ENCODE data around the gene SRL.

The SRL gene

DNA sequence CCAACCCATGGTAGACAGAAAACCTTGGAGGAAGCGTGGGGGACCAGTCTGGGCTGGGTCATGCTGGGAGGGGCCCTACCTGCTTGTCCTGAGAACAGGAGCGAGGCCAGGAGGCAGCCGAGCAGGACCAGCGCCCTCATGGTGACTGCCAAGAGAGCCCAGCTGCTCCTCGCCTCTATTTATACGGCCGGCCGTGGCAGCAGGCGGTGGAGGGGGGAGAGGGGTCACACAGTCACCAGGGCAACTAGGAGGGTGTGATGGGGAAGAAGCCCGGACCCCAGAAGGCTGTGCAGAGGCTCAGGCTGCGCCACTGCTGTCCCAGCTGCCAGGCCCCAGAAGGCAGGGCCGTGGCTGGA, at the start of gene SRL:
Gene SRL, minus strand, starts transcription at position 153 of the 356 bp plus-strand sequence. Its CDS starts 13 bp downstream, at position 140.
- no peak for DNase-seq (ENCODE audit: low read depth in 3 of 3)

DNA sequence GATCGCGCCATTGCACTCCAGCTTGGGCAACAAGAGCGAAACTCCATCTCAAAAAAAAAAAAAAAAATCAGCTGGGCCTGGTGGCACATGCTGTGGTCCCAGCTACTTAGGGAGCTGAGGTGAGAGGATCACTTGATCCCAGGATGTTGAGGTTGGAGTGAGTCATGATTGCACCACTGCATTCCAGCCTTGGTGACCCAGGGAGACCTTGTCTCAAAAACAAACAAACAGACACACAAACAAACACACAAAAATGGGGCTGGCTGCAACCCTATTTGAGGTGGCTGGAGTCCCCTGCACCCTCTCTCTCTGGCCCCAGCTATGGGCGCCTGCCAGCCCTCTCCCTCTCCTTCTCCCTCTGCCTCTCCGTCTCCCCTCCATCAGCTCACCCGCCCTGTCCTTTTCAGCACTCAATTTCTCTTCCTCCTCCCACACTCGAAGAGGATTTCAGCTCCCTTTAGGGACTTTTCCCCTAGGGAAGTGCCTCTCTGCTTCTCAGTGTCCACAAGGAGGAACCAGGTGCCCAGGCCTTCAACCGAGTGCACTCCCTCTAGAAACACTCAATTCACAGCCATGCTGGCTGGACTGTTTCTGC, 48.5 kb upstream of the SRL start:
- no peak for DNase-seq (ENCODE audit: low read depth in 3 of 3)

DNA sequence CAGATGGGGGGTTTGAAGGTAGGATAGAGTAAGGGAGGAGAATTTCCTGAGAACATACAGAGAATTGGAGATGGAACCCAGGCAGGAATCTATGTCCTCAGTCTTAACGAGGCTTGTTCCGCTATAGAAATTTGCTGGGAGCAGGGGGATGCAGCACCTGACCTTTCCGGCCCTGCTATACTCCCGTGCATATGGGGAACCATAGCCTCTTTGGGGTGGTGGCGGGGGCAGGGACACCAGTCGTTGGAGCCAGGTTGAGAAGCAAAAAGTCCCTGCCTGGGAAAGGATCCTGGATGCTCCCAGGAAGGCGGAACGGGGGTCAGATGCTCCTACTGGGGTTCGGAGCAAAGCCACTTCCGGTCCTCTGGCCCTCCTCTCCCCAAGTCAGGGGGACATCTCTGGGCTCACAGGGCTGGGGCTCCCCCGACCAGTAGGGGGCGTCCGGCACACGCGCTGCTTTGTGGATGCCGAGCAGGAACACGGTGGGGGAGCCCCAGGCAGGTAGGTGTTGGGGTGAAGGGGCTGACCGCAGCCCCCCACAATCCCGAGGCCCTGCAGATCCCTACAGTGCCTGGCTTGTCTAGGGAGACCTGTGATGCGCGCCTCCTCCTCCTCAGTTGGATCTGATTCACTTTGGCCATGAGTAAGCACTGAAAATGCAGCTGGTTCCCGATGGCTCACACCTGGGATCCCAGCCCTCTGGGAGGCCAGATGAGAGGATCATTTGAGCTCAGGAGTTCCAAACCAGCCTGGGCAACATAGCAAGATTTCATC, 46.5 kb upstream of the SRL start:
- peak; percentile 65 to 73 (median 68) for DNase-seq (ENCODE audit: low read depth in 3 of 3)

DNA sequence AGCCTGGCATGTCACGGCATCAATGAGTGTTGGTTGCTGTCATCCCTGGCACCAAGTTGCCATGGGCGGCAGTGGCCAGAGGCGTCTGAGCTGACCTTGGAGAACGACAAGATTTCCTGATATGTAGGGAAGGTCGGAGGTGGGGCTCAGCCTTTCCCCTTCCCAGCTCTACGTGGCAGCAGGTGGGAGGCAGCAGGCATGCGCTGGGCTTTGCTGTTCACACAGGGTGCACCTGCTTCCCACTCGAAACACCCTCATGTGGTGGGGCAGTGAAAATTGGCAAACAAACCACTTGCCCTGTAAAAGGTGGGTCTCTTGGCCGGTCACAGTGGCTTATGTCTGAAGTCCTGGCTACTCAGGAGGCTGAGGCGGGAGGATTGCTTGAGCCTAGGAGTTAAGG, 43.3 kb upstream of the SRL start:
- DNase-seq (ENCODE audit: low read depth in 3 of 3), result no peak

DNA sequence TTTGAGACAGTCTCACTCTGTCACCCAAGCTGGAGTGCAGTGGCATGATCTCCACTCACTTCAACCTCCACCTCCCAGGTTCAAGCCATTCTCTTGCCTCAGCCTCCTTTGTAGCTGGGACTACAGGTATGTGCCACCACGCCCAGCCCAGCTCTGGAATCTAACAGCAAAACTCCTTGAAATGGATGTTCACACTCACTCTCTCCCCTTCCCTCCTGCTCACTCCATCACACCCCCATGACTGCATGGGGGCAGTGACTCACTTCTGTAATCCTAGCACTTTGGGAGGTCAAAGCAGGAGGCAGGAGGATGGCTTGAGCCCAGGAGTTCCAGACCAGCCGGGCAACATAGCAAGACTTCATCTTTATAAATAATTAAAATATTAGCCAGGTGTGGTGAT, 42.1 kb upstream of the SRL start:
- DNase-seq (ENCODE audit: low read depth in 3 of 3), result no peak

DNA sequence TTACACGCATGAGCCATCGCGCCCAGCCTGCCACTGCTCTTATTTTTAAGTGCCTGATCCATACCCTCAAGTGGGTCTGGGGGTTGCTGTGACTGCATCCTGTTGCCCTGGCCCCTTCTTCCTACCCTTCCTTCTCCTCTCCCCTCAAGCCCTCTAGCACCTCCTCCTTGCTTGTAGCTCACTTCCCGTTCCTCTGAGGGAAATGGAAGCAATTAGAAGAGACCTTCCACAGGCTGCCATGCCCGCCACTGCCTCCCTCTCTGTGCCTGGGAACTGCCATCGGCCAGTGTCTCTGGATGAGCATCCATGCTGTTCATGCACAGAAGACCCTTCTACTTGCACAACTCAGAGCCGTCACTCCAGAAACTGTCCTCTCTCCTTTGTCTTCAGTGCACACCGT, 41.6 kb upstream of the SRL start:
- no peak for DNase-seq (ENCODE audit: low read depth in 3 of 3)

DNA sequence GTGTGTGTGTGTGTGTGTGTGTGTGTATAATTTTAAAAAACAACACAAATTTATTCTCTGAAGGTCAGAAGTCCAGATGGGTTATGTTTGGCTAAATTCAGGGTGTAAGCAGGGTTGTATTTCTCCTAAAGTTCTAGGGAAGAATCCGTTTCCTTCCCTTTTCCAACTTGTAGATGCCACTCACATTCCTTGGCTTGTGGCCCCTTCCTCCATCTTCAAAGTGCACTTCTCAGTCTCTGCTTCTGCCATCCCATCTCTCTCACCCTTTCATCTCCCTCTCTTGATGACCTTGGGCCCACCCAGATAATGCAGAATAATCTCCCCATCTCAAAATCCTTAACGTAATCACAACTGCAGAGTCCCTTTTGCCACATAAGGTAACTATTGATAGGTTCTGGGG, 38.7 kb upstream of the SRL start:
- no peak for DNase-seq (ENCODE audit: low read depth in 3 of 3)

DNA sequence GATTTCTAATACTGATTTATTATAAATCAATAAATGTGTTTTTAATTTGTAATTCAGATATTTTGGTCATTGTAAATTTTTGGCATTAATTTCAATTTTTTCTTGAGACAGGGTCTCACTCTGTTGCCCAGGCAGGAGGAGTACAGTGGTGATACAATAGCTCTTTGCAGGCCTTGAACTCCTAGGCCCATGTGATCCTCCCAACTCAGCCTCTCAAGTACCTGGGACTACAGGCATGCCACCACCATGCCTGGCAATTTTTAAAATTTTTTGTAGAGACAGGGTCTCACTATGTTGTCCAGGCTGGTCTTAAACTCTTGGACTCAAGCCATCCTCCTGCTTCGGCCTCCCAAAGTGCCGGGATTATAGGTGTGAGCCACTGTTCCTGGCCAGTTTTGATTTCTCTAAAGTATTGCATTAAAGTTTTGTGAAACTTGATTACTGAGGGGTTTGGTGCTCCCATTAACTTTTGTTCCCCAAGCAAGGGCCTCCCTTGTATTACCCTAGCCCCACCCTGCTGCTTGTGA, 36.2 kb upstream of the SRL start:
- no peak for DNase-seq (ENCODE audit: low read depth in 3 of 3)

DNA sequence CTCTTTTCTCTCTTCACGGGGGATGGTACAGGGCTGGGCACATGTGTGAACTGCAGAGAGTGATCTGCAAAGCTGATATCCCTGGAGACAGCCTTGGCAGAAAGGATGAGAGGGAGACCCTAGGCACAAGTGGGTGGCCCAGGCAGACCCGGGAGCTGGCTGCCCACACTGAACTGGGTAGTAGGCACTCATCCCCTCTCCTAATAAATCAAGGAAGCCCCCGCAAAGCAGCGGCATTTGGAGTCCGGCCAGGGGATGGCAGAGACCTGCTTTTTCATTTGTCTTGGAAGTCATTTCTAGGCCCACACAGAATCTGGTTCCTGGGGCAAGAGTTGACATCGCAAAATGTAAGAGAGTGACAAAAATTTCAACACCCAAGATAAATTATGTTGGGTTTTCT, 34.0 kb upstream of the SRL start:
- DNase-seq (ENCODE audit: low read depth in 3 of 3), result no peak

DNA sequence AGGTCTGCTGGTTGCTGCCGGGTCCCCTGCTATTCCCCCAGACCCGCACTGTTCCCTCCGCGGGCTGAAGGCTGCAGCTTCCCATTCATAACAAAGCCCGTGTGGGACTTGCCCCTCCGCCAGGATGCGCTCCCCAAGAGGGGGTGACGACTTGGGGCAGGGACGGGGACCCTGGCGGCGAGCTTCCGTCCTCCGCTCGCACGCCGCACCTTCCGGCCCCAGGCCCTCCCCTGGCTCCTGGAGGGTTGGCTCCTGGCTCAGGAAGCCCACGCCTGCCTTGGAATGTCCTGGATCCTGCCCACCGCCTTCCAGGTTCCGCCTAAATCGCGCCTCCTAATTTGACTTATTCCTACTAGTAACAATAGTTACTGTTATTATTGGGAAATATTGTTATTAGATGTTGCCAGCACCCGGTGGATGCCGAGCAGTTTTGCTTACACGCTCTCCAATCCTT, 32.0 kb upstream of the SRL start:
- DNase-seq (ENCODE audit: low read depth in 3 of 3), result peak in 1 of 3 experiments; percentile 15

DNA sequence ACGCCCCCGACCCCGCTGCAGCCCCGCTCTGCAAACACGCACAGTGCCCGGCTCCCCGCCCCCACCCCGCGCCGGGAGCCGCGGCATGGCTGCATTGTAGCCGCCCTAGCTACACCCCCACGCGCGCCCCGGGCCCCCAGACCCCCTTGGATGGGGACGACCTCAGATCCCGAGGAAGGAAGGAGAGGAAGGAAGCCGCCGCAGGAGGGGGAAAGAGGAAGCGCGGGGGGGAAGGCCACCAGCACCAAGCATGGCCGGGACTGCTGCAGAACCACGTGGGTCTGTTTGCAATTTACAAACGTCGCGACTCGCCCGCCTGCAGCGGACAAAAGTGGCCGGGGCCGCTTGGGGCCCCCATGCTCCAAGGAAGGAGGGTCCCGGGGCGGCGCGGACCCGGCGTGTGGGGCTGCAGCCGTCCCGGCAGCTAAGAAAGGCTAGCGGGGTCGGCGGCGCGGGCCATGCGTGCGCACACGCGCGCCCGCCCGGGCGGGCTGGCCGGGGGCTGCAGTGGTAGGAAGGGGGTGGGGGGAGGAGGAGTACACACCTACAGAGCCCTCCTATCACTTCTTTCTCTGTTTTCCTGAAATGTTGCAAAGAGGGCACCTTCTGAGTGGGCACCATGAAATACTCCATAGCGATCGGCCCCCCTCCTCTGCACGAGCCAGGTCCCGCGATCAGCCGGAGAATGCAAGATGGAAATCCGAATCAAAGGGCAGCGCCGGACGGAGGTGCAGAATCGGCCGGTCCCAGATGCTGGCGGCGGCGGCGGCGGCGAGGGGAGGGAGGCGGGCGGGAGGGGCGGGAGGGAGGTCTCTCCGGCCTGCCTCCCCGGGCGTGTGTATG, 30.5 kb upstream of the SRL start:
- no peak for DNase-seq (ENCODE audit: low read depth in 3 of 3)

DNA sequence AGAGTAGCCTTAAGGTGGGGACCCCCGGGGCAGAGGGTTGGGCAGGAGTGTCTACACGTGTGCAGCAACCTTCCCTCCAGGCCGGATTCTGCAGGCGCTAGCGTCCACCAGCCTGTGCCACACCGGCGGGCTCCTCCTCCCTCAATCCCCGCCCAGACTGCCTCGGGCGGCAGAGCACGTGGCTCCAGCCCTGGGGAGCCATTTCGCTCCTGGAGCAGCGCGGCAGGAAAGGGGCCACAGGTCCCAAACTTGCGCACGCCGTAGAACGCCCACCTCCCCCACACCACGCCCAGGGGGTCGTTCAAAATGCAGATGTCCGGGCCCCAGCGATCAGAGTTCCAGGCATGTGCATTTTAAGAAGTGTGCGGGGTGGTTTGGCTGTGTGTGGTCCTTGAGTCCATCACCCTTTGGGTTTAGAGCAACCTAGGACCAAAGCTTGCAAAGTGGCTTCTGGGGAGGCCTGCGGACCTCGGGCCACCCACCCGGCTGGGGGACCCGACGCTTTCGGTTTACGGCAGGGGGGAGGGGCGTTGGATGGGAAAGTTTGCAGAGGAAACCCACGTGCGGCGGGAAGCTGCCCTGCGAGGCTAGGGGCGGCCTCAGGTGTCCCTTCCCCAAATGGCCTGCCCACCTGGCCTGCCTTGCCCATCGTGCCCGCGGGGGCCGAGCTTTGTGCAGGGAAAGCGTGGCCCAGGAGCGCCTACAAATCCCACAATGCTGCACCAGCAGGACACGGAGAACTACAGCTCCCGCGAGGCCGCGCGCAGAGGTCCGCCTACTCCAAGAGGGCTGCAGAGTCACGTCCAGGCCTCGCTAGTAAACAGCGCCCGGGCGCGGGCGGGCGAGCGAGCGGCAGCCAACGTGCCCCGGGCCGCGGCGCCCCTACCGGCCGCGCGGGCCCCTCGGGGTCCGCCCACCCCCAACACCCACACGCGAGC, 29.6 kb upstream of the SRL start:
- DNase-seq (ENCODE audit: low read depth in 3 of 3), result peak; percentile 79 to 81 (median 80)

DNA sequence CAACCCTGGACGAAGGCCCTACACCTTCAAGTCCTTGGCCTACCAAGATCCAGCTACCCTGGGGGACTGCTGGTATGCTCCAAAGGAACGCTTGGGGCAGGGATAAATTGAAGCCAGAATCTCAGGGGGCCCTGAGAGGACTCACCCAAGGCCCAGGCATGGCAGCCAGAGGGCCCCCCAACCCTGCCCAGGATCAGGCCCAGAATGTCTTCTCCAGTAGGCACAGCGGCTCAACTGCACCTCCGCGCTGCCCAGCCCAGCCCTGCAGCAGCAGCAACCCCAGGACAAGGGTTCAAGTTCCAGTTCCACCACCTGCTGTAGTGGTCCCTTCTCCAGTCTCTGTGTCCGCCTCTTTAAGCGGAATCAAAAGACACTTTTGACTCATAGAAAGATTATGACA, 28.7 kb upstream of the SRL start:
- DNase-seq (ENCODE audit: low read depth in 3 of 3), result no peak

DNA sequence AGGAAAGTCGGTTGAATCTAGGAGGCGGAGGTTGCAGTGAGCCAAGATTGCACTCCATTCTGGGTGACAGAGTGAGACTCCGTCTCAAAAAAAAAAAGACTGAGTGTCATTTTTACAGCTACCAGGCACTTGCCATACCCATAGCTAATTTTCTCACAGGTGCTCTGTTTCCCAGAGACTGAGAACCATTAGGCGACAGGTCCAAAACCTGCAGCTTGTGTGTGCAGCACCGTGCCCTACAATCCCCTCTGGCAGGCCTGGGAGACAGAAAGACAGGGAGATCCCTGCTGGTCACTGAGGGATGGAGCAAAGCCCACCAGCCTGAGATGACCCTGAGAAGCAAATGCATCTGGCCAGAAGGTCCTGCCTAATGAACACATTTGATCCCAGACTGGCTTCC, 28.2 kb upstream of the SRL start:
- no peak for DNase-seq (ENCODE audit: low read depth in 3 of 3)

DNA sequence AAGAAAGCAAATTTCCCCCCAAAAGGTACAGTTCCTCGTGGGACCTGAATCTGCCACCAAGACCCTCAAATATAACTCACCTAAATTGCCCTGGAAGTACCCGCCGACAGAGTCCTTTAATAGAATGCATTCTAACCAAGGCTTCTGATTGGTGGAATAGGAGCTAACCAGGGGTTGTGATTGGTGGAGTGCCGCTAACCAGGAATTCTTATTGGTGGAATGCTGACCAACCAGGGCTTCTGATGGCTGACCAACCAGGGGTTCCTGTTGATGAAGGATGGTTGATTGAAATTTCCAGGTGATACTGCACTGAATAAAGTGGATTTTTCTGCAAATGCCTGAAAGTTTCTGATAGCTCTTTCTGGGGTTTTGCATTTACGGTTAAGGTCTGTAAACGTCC, 24.5 kb upstream of the SRL start:
- no peak for DNase-seq (ENCODE audit: low read depth in 3 of 3)

DNA sequence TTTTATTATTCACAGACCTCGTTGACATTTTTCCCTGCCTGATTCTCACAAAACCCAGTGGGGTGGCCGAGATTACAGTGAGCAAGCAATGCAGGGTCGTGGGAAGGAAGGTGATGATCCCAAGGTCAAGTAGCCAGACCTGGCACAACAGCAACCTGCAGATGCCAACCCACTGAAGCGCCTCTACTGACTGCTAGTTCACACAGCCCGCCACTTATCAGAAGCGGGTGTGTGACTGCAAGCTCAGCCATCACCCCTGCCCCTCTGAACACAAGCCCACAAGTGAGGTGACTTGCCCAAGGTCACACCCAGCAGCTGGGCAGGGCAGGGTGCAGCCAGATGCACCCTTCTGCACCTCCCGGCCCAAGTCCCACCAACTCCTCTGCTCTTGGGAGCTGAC, 23.8 kb upstream of the SRL start:
- DNase-seq (ENCODE audit: low read depth in 3 of 3), result no peak

DNA sequence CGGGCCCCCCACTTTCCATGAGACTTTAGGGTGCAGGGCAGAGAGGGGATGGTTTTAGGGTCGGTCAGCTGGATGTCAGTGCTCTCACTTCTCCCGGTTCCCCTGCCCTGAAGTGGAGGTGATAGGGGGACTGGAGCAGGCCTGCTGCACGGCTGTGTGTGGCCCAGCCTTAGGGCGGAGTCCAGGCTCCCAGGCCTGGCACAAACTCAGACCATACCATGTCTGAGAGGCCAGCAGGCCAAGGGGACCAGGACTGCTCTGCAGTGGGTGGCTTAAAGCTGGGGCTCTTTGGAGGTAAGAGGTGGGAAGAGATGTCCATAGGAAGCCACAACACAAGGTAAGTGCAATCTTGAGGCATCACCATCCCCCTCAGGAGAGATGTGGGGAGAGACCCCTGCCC, 22.7 kb upstream of the SRL start:
- DNase-seq (ENCODE audit: low read depth in 3 of 3), result no peak

DNA sequence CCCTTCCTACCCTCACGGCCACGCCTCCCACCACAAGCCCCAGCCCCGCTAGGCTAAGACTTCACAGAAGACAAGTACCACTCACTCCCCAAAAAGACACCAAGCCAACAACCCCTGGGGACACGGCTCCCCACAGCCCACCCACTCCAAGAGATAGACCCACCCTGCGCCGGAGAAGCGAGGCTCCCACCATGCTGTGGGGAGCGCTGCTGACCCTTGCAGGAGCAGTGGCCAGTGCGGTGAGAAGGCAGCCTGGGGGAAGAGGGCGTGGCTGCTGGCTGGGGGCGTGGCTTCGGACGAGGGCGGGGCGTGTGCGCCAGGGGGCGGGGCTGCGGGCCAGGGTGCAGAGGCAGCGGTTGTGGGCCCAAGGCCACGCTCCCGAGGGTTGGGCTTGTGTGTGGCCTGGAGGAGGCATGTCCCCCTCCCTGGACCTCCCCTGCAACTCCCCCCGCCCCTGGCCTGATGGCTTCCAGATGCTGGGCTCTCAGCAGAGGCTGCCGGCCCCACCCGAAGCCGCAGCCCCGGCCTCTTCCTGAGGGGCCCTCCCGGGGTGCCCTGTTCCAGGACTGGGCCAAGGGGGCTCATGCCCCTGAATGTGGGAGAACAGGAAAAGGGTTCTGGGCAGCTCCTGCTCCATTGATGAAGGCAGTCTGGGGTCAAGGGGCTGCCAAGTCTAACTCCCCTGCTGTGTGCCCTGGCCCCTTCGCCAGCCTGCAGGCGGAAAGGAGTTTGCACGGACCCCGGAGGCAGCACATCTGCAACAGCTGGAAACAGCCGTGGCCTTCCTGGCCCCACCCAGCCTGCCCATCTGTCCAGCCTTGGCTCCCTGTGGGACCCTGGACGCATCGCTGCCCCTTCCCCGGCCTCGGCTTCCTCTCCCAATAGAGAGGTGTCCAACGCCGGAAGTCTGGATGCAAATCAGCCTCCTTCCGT, 21.9 kb upstream of the SRL start:
- DNase-seq (ENCODE audit: low read depth in 3 of 3), result no peak

DNA sequence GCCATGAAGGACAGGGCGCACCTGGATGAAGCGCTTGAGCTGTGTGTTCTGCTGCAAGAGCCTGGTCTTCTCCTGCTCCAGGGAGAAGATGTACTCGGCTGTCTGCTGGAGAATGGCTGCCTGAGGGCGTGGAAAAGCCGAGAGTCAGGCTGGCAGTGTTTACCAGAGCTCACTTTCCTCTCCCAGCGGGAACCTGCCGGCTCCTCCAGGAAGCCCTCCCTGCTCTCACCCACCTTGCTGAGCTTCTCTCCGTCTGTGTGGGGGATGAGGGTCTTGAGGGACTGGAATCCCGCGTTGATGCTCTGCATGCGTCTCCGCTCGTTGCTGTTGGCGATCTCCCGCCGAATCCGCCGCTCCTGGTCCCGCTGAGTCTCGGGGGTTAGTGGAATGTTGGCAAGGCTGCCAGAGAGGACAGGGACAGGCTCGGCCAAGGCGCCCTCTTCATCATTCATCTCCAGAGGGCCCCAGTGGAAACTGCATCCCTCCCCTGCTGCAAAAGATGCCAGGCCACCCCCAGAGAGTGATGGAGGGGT, 20.5 kb upstream of the SRL start:
- DNase-seq (ENCODE audit: low read depth in 3 of 3), result no peak
